ENCODE measurements around the gene ASPRV1. TPM values are rescaled to one million over a fixed set of nuclear protein-coding genes. Genes with fewer than 3 reads are reported as not detected.

Gene ASPRV1
- total RNA-seq, result 0.32 and 0.43 TPM in 2 replicates

DNA sequence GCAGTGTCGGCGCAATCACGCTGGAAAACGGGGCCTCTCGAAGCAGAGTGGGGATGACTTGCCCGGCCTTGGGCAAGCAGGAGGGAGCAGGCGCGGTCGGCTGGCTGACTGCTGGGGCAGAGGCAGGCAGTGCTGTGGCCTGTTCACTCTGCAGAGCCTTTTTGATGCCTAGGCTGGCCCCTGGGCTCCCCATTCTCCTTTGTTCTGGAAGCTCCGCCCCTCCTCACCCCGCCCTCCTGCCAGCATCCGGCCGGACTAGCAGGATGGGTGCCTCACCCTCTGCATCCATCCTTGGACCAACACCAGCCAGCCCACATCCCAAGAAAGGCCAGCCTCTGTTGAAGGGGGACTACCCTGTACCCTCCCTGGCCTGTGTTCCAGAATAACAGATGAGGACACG lies at the start of gene ASPRV1:
Gene ASPRV1 (minus strand): TSS at position 136 of the 400 bp plus-strand sequence. CDS start 195 bp downstream, outside the sequence.

DNA sequence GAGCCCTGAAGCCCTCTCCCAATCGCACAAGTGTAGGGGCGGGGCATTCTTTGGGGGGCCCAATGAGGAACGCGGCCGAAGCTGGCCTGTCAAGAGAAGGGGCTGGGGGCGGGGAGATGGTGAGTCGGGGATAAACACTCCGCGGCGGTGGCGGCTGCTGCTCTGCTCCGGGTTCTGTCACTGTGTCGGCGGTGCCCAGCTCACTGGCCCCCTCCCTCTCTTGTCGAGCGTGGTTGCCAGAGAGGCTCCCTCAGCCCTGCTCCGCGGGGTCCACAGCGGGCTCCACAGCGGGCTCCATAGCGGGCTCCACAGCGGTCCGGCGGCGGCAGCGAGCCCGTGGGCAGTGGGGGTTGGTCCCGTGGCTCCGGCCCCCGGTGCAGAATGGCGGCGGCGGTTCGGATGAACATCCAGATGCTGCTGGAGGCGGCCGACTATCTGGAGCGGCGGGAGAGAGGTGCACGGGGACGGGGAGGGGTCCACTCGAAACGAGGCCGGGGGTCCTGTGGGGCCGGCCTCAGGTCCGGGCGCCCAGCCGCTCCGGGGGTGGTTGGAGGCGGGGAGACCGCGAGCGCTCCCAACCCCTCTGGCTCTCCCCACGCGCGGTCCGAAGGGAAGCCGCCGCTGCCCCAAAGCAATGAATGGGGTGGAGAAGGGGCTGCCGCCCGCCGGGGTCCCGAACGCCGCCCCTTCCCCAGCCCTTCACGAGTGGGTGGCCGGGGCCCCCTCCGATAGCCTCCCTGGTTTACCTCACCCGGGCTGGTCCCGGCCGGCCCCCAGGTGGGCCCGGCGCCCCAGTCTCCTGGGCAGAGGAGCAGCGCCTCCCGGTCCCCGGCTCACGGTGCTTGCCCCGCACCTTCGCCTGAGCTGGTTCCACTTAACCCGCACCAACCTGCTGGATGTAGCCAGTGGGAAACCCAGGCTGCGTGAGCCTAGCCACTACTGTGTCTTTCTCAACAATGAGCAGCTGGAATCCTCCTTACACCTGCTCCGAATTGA lies 46.2 kb downstream of the ASPRV1 start, which contains the start of gene MXD1:
Gene MXD1 (plus strand): TSS at position 160 of the 996 bp plus-strand sequence. CDS start 222 bp downstream, at position 382.

Other genes with a start within 250 kb of the ASPRV1 start
- gene ANXA4, start 219.5 kb downstream of the ASPRV1 start, total RNA-seq, result 46.3 and 83.9 TPM in 2 replicates
- gene GMCL1, start 132.0 kb downstream of the ASPRV1 start, total RNA-seq, result 3.8 and 4.1 TPM in 2 replicates
- 24.0 and 27.9 TPM in 2 replicates for gene SNRNP27, start 67.7 kb downstream of the ASPRV1 start, total RNA-seq
- gene MXD1, start 46.5 kb downstream of the ASPRV1 start, total RNA-seq, result 2.9 and 3.3 TPM in 2 replicates
- 23.0 and 23.1 TPM in 2 replicates for gene PCBP1, start 125.8 kb upstream of the ASPRV1 start, total RNA-seq
- gene C2orf42, start 229.4 kb upstream of the ASPRV1 start, total RNA-seq, result 15.8 and 25.9 TPM in 2 replicates